ENCODE measurements around the gene MACROD2. TPM values are rescaled to one million over a fixed set of nuclear protein-coding genes. Genes with fewer than 3 reads are reported as not detected.

The MACROD2 gene
- total RNA-seq, 2 experiments from 2014 or later, result not detected

GRCh38 chr20:14582855-14583254 is 587.5 kb downstream of the MACROD2 start:
- H3K4me3 Mint-ChIP-seq, result no peak overlapping the region
- intact Hi-C loops (cut with micrococcal nuclease), result no loop called here
- no peaks in the 10 kb centered on the region for H3K36me3 Mint-ChIP-seq
- H3K27ac Mint-ChIP-seq, result no peak overlapping the region
- CTCF ChIA-PET, result no interaction called here
- H3K4me1 Mint-ChIP-seq (ENCODE audit: low read depth), result no peaks in the 10 kb centered on the region
- no peak for DNase-seq
- POLR2A ChIA-PET, result no interaction called here
- H3K9me3 Mint-ChIP-seq, result peaks cover 13% of the 10 kb centered on the region
- no peaks in the 10 kb centered on the region for H3K27me3 Mint-ChIP-seq

GRCh38 chr20:14583413-14583812 is 588.1 kb downstream of the MACROD2 start:
- CTCF ChIA-PET, result no interaction called here
- Mint-ChIP-seq H3K4me1 (ENCODE audit: low read depth) (no peaks in the 10 kb centered on the region), H3K4me3 (no peak overlapping the region), H3K27ac (no peak overlapping the region), H3K27me3 (no peaks in the 10 kb centered on the region), H3K36me3 (no peaks in the 10 kb centered on the region), H3K9me3 (peaks cover 13% of the 10 kb centered on the region)
- POLR2A ChIA-PET, result no interaction called here
- DNase-seq, result no peak
- intact Hi-C loops (cut with micrococcal nuclease), result no loop called here

- intact Hi-C loops (cut with micrococcal nuclease), result no loop called here
- Mint-ChIP-seq H3K27me3 (no peaks in the 10 kb centered on the region), H3K4me1 (ENCODE audit: low read depth) (no peaks in the 10 kb centered on the region), H3K9me3 (peaks cover 11% of the 10 kb centered on the region), H3K27ac (no peak overlapping the region), H3K36me3 (no peaks in the 10 kb centered on the region), H3K4me3 (no peak overlapping the region)
- CTCF ChIA-PET, result no interaction called here
- DNase-seq, result no peak
- POLR2A ChIA-PET, result no interaction called here
These were observed 594.1 kb downstream of the MACROD2 start for GRCh38 chr20:14589383-14589782.

- Mint-ChIP-seq H3K27ac (no peak overlapping the region), H3K36me3 (no peaks in the 10 kb centered on the region), H3K4me1 (ENCODE audit: low read depth) (no peaks in the 10 kb centered on the region), H3K4me3 (no peak overlapping the region), H3K9me3 (peaks cover 14% of the 10 kb centered on the region), H3K27me3 (no peaks in the 10 kb centered on the region)
- ChIA-PET CTCF (no interaction called here), POLR2A (no interaction called here)
- no peak for DNase-seq
- intact Hi-C loops (cut with micrococcal nuclease), result no loop called here
These were observed 599.7 kb downstream of the MACROD2 start for GRCh38 chr20:14595051-14595450.

- Mint-ChIP-seq H3K4me3 (no peak overlapping the region), H3K27me3 (no peaks in the 10 kb centered on the region), H3K27ac (no peak overlapping the region), H3K4me1 (ENCODE audit: low read depth) (no peaks in the 10 kb centered on the region), H3K9me3 (peaks cover 11% of the 10 kb centered on the region), H3K36me3 (no peaks in the 10 kb centered on the region)
- POLR2A ChIA-PET, result no interaction called here
- intact Hi-C loops (cut with micrococcal nuclease), result no loop called here
- CTCF ChIA-PET, result no interaction called here
- no peak for DNase-seq
These were observed 601.9 kb downstream of the MACROD2 start for GRCh38 chr20:14597206-14597715.

GRCh38 chr20:14599613-14600012 is 604.3 kb downstream of the MACROD2 start:
- H3K27ac Mint-ChIP-seq, result no peak overlapping the region
- intact Hi-C loops (cut with micrococcal nuclease), result no loop called here
- H3K4me1 Mint-ChIP-seq (ENCODE audit: low read depth), result no peaks in the 10 kb centered on the region
- H3K9me3 Mint-ChIP-seq, result peaks cover 16% of the 10 kb centered on the region
- ChIA-PET CTCF (no interaction called here), POLR2A (no interaction called here)
- no peak for DNase-seq
- no peaks in the 10 kb centered on the region for H3K27me3 Mint-ChIP-seq
- no peaks in the 10 kb centered on the region for H3K36me3 Mint-ChIP-seq
- H3K4me3 Mint-ChIP-seq, result no peak overlapping the region

- no peak overlapping the region for H3K27ac Mint-ChIP-seq
- ChIA-PET CTCF (interaction anchor here (0.6 kb wide), 1 partner anchor 21 kb away, joined by 3 read pairs; no protein-coding TSS in a partner anchor), POLR2A (no interaction called here)
- no peak for DNase-seq
- H3K36me3 Mint-ChIP-seq, result no peaks in the 10 kb centered on the region
- intact Hi-C loops (cut with micrococcal nuclease), result no loop called here
- no peak overlapping the region for H3K4me3 Mint-ChIP-seq
- H3K9me3 Mint-ChIP-seq, result peaks cover 11% of the 10 kb centered on the region
- no peaks in the 10 kb centered on the region for H3K4me1 Mint-ChIP-seq (ENCODE audit: low read depth)
- H3K27me3 Mint-ChIP-seq, result no peaks in the 10 kb centered on the region
These were observed 605.2 kb downstream of the MACROD2 start for GRCh38 chr20:14600527-14600926.

GRCh38 chr20:14604143-14604542 is 608.8 kb downstream of the MACROD2 start:
- no peak for DNase-seq
- CTCF ChIA-PET, result no interaction called here
- H3K27me3 Mint-ChIP-seq, result no peaks in the 10 kb centered on the region
- H3K4me1 Mint-ChIP-seq (ENCODE audit: low read depth), result no peaks in the 10 kb centered on the region
- no peak overlapping the region for H3K4me3 Mint-ChIP-seq
- intact Hi-C loops (cut with micrococcal nuclease), result no loop called here
- no peaks in the 10 kb centered on the region for H3K36me3 Mint-ChIP-seq
- peaks cover 19% of the 10 kb centered on the region for H3K9me3 Mint-ChIP-seq
- no peak overlapping the region for H3K27ac Mint-ChIP-seq
- POLR2A ChIA-PET, result no interaction called here

GRCh38 chr20:14609328-14610221 is 614.3 kb downstream of the MACROD2 start:
- intact Hi-C loops (cut with micrococcal nuclease), result no loop called here
- POLR2A ChIA-PET, result no interaction called here
- Mint-ChIP-seq H3K36me3 (no peaks in the 10 kb centered on the region), H3K27ac (no peak overlapping the region), H3K9me3 (peaks cover 14% of the 10 kb centered on the region), H3K27me3 (no peaks in the 10 kb centered on the region), H3K4me1 (ENCODE audit: low read depth) (no peaks in the 10 kb centered on the region), H3K4me3 (no peak overlapping the region)
- DNase-seq, result no peak
- CTCF ChIA-PET, result no interaction called here

- Mint-ChIP-seq H3K4me1 (ENCODE audit: low read depth) (no peaks in the 10 kb centered on the region), H3K27me3 (no peaks in the 10 kb centered on the region), H3K27ac (no peak overlapping the region), H3K9me3 (peaks cover 21% of the 10 kb centered on the region), H3K4me3 (no peak overlapping the region), H3K36me3 (no peaks in the 10 kb centered on the region)
- no peak for DNase-seq
- intact Hi-C loops (cut with micrococcal nuclease), result no loop called here
- POLR2A ChIA-PET, result no interaction called here
- CTCF ChIA-PET, result no interaction called here
These were observed 616.2 kb downstream of the MACROD2 start for GRCh38 chr20:14611479-14611878.

- ChIA-PET CTCF (no interaction called here), POLR2A (no interaction called here)
- Mint-ChIP-seq H3K27ac (no peak overlapping the region), H3K4me3 (no peak overlapping the region), H3K27me3 (no peaks in the 10 kb centered on the region), H3K4me1 (ENCODE audit: low read depth) (no peaks in the 10 kb centered on the region), H3K9me3 (peaks cover 19% of the 10 kb centered on the region), H3K36me3 (no peaks in the 10 kb centered on the region)
- intact Hi-C loops (cut with micrococcal nuclease), result no loop called here
- DNase-seq, result no peak
These were observed 617.1 kb downstream of the MACROD2 start for GRCh38 chr20:14612391-14612790.

- no peak overlapping the region for H3K27ac Mint-ChIP-seq
- DNase-seq, result no peak
- H3K27me3 Mint-ChIP-seq, result no peaks in the 10 kb centered on the region
- POLR2A ChIA-PET, result no interaction called here
- no peaks in the 10 kb centered on the region for H3K36me3 Mint-ChIP-seq
- intact Hi-C loops (cut with micrococcal nuclease), result no loop called here
- CTCF ChIA-PET, result no interaction called here
- H3K9me3 Mint-ChIP-seq, result peaks cover 12% of the 10 kb centered on the region
- H3K4me1 Mint-ChIP-seq (ENCODE audit: low read depth), result no peaks in the 10 kb centered on the region
- H3K4me3 Mint-ChIP-seq, result no peak overlapping the region
These were observed 620.7 kb downstream of the MACROD2 start for GRCh38 chr20:14616003-14616402.

GRCh38 chr20:14617123-14617522 is 621.8 kb downstream of the MACROD2 start:
- H3K4me3 Mint-ChIP-seq, result no peak overlapping the region
- ChIA-PET CTCF (no interaction called here), POLR2A (no interaction called here)

More at GRCh38 chr20:14617123-14617522, 621.8 kb downstream of the MACROD2 start:
- H3K36me3 Mint-ChIP-seq, result no peaks in the 10 kb centered on the region
- no peaks in the 10 kb centered on the region for H3K4me1 Mint-ChIP-seq (ENCODE audit: low read depth)
- no peak overlapping the region for H3K27ac Mint-ChIP-seq
- intact Hi-C loops (cut with micrococcal nuclease), result no loop called here
- H3K9me3 Mint-ChIP-seq, result peaks cover 12% of the 10 kb centered on the region
- H3K27me3 Mint-ChIP-seq, result no peaks in the 10 kb centered on the region
- DNase-seq, result no peak
